Measurements from ENCODE around the gene CYLD. TPM values are rescaled to one million over a fixed set of nuclear protein-coding genes. Genes with fewer than 3 reads are reported as not detected.

Gene CYLD
- polyA plus RNA-seq, 1 donor, result 18.4 TPM

- peaks cover 24% of the 10 kb centered on the region for H3K4me1 ChIP-seq (ENCODE audit: control insufficient read depth, insufficient read depth, low read length)
- H3K4me3 ChIP-seq (ENCODE audit: low read length), result no peak overlapping the region
- H3K27ac ChIP-seq (ENCODE audit: low read length), result no peak overlapping the region
- no peak for DNase-seq
- H3K9me3 ChIP-seq (ENCODE audit: control insufficient read depth, low read depth, low read length), result no peaks in the 10 kb centered on the region
- H3K27me3 ChIP-seq (ENCODE audit: control insufficient read depth, insufficient read depth, low read length), result no peaks in the 10 kb centered on the region
- H3K36me3 ChIP-seq (ENCODE audit: control insufficient read depth, insufficient read depth, low read length), result no peaks in the 10 kb centered on the region
- no CpG with 5 or more reads among the region's 21 CpGs for WGBS (ENCODE audit: insufficient coverage, low lambda C conversion rate)
Measured at GRCh38 chr16:50711040-50711439, 30.8 kb upstream of the CYLD start.

DNA sequence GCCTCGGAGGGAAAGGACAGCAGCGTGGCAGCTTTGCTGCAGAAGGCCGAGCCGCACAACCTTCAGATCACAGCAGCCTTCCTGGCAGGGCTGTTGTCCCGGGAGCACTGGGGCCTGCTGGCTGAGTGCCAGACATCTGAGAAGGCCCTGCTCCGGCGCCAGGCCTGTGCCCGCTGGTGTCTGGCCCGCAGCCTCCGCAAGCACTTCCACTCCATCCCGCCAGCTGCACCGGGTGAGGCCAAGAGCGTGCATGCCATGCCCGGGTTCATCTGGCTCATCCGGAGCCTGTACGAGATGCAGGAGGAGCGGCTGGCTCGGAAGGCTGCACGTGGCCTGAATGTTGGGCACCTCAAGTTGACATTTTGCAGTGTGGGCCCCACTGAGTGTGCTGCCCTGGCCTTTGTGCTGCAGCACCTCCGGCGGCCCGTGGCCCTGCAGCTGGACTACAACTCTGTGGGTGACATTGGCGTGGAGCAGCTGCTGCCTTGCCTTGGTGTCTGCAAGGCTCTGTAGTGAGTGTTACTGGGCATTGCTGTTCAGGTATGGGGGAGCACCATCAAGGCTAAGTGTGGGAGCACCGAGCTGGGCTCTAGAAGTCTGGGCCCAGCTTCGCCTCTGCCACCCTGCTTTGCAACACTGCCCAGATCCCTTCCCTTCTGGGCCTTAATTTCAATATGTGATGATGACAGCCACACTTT, 29.9 kb upstream of the CYLD start:
- H3K27ac ChIP-seq (ENCODE audit: low read length), result no peak overlapping the region
- H3K4me3 ChIP-seq (ENCODE audit: low read length), result no peak overlapping the region
- peaks cover 30% of the 10 kb centered on the region for H3K4me1 ChIP-seq (ENCODE audit: control insufficient read depth, insufficient read depth, low read length)
- no CpG with 5 or more reads among the region's 25 CpGs for WGBS (ENCODE audit: insufficient coverage, low lambda C conversion rate)
- no peaks in the 10 kb centered on the region for H3K9me3 ChIP-seq (ENCODE audit: control insufficient read depth, low read depth, low read length)
- no peak for DNase-seq
- no peaks in the 10 kb centered on the region for H3K36me3 ChIP-seq (ENCODE audit: control insufficient read depth, insufficient read depth, low read length)
- no peaks in the 10 kb centered on the region for H3K27me3 ChIP-seq (ENCODE audit: control insufficient read depth, insufficient read depth, low read length)

DNA sequence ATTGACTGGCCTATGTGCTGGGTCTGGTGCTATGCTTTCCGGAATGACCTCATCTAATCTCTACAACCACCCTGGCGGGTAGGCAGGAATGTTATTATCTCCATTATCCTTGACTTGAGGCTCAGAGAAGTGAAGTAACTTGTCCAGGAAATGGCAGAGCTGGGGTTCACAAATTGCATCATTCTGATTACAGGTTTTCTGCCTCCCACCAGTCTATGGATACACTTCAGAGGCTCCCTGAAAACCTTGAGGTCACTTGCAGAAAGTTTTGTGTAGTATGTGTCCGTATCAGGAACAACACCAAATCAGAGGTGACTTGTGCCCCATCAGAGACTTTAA, 29.4 kb upstream of the CYLD start:
- Histone ChIP-seq H3K4me1 (ENCODE audit: control insufficient read depth, insufficient read depth, low read length) (peaks cover 35% of the 10 kb centered on the region), H3K36me3 (ENCODE audit: control insufficient read depth, insufficient read depth, low read length) (no peaks in the 10 kb centered on the region), H3K27ac (ENCODE audit: low read length) (peak overlapping the region; percentile 23), H3K9me3 (ENCODE audit: control insufficient read depth, low read depth, low read length) (no peaks in the 10 kb centered on the region), H3K27me3 (ENCODE audit: control insufficient read depth, insufficient read depth, low read length) (no peaks in the 10 kb centered on the region), H3K4me3 (ENCODE audit: low read length) (no peak overlapping the region)
- DNase-seq, result peak in 1 of 2 donors; percentile 67
- WGBS (ENCODE audit: insufficient coverage, low lambda C conversion rate), result no CpG with 5 or more reads among the region's 3 CpGs

DNA sequence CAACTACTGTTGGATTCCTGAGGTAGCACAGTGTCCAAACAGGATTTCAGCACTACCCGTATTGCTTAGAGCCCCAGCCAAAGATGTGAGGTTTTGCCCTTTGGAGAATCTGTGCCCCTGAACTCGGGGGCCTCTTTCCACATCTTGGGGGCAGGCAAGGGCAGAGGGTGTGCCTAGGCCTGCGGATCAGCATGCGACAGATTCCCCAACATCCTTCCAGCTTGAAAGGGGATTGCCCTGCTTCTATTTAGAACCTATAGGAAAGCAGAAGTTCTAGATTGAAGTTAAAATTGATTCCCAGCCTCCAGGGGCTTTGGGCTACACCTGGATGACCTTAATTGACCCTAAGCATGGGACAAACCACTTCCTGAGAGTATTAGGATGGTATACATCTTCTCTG, 28.9 kb upstream of the CYLD start:
- DNase-seq, result no peak
- Histone ChIP-seq H3K4me3 (ENCODE audit: low read length) (no peak overlapping the region), H3K36me3 (ENCODE audit: control insufficient read depth, insufficient read depth, low read length) (no peaks in the 10 kb centered on the region), H3K9me3 (ENCODE audit: control insufficient read depth, low read depth, low read length) (no peaks in the 10 kb centered on the region), H3K27ac (ENCODE audit: low read length) (peak overlapping the region; percentile 23), H3K27me3 (ENCODE audit: control insufficient read depth, insufficient read depth, low read length) (no peaks in the 10 kb centered on the region), H3K4me1 (ENCODE audit: control insufficient read depth, insufficient read depth, low read length) (peaks cover 38% of the 10 kb centered on the region)
- WGBS (ENCODE audit: insufficient coverage, low lambda C conversion rate), result no CpG with 5 or more reads among the region's 4 CpGs

DNA sequence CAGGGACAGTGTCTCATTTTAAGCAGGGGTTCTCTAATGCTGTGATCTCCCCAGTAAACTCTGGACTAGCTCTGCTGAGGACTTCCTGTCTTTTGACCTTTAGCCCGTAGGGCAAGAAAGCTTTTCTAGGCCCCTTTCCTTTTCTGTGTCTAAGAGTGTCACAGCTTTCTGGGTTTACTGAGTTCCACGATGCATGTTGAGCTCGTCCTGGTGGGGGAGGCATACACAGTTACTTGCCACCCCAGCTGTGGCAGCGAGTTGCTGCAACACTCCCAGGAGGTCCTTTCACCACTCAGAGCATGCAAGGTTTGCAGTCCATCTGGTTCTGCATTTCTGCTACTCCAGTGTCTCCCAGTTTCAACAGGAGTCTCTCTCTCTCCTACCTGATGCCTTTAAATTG, 24.8 kb upstream of the CYLD start:
- no CpG with 5 or more reads among the region's 4 CpGs for WGBS (ENCODE audit: insufficient coverage, low lambda C conversion rate)
- H3K36me3 ChIP-seq (ENCODE audit: control insufficient read depth, insufficient read depth, low read length), result no peaks in the 10 kb centered on the region
- H3K4me1 ChIP-seq (ENCODE audit: control insufficient read depth, insufficient read depth, low read length), result peaks cover 47% of the 10 kb centered on the region
- peak in 1 of 2 donors; percentile 65 for DNase-seq
- H3K4me3 ChIP-seq (ENCODE audit: low read length), result no peak overlapping the region
- H3K27ac ChIP-seq (ENCODE audit: low read length), result no peak overlapping the region
- H3K27me3 ChIP-seq (ENCODE audit: control insufficient read depth, insufficient read depth, low read length), result no peaks in the 10 kb centered on the region
- H3K9me3 ChIP-seq (ENCODE audit: control insufficient read depth, low read depth, low read length), result no peaks in the 10 kb centered on the region

DNA sequence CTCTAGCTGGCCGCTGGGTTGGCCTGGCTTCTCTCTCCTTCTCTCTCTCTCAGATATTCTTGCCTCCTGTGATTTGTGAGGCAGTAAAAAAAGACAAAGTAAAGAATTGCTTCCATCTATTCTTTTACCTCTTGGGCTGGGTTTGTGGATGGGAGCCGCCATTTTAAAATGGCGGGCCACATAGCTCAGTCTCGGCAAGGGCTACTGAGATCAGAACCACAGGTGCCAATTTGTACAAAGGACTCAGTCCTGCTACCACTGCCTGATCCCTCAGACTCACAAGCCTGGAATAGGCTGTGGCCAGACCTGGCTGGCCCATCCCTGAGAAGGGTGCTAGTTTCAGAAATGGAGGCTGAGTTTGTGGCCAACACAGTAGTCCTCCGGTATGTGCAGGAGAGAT, 24.4 kb upstream of the CYLD start:
- Histone ChIP-seq H3K27ac (ENCODE audit: low read length) (no peak overlapping the region), H3K4me3 (ENCODE audit: low read length) (no peak overlapping the region), H3K9me3 (ENCODE audit: control insufficient read depth, low read depth, low read length) (no peaks in the 10 kb centered on the region), H3K27me3 (ENCODE audit: control insufficient read depth, insufficient read depth, low read length) (no peaks in the 10 kb centered on the region), H3K4me1 (ENCODE audit: control insufficient read depth, insufficient read depth, low read length) (peaks cover 46% of the 10 kb centered on the region), H3K36me3 (ENCODE audit: control insufficient read depth, insufficient read depth, low read length) (no peaks in the 10 kb centered on the region)
- DNase-seq, result no peak
- 50% methylated on average over 1 of the region's 5 CpGs for WGBS (ENCODE audit: insufficient coverage, low lambda C conversion rate)

GRCh38 chr16:50718061-50718760, 23.7 kb upstream of the CYLD start:
- H3K27ac ChIP-seq (ENCODE audit: low read length), result no peak overlapping the region
- H3K27me3 ChIP-seq (ENCODE audit: control insufficient read depth, insufficient read depth, low read length), result no peaks in the 10 kb centered on the region
- no peaks in the 10 kb centered on the region for H3K36me3 ChIP-seq (ENCODE audit: control insufficient read depth, insufficient read depth, low read length)
- DNase-seq, result peak in 1 of 2 donors; percentile 13
- no peaks in the 10 kb centered on the region for H3K9me3 ChIP-seq (ENCODE audit: control insufficient read depth, low read depth, low read length)
- peaks cover 41% of the 10 kb centered on the region for H3K4me1 ChIP-seq (ENCODE audit: control insufficient read depth, insufficient read depth, low read length)
- no peak overlapping the region for H3K4me3 ChIP-seq (ENCODE audit: low read length)
- 95% methylated on average over 4 of the region's 16 CpGs for WGBS (ENCODE audit: insufficient coverage, low lambda C conversion rate)

- no peaks in the 10 kb centered on the region for H3K9me3 ChIP-seq (ENCODE audit: control insufficient read depth, low read depth, low read length)
- DNase-seq, result no peak
- H3K27ac ChIP-seq (ENCODE audit: low read length), result no peak overlapping the region
- H3K4me3 ChIP-seq (ENCODE audit: low read length), result no peak overlapping the region
- H3K4me1 ChIP-seq (ENCODE audit: control insufficient read depth, insufficient read depth, low read length), result peaks cover 34% of the 10 kb centered on the region
- WGBS (ENCODE audit: insufficient coverage, low lambda C conversion rate), result no CpG with 5 or more reads among the region's 9 CpGs
- no peaks in the 10 kb centered on the region for H3K27me3 ChIP-seq (ENCODE audit: control insufficient read depth, insufficient read depth, low read length)
- no peaks in the 10 kb centered on the region for H3K36me3 ChIP-seq (ENCODE audit: control insufficient read depth, insufficient read depth, low read length)
Measured at GRCh38 chr16:50718761-50719400, 23.0 kb upstream of the CYLD start.

DNA sequence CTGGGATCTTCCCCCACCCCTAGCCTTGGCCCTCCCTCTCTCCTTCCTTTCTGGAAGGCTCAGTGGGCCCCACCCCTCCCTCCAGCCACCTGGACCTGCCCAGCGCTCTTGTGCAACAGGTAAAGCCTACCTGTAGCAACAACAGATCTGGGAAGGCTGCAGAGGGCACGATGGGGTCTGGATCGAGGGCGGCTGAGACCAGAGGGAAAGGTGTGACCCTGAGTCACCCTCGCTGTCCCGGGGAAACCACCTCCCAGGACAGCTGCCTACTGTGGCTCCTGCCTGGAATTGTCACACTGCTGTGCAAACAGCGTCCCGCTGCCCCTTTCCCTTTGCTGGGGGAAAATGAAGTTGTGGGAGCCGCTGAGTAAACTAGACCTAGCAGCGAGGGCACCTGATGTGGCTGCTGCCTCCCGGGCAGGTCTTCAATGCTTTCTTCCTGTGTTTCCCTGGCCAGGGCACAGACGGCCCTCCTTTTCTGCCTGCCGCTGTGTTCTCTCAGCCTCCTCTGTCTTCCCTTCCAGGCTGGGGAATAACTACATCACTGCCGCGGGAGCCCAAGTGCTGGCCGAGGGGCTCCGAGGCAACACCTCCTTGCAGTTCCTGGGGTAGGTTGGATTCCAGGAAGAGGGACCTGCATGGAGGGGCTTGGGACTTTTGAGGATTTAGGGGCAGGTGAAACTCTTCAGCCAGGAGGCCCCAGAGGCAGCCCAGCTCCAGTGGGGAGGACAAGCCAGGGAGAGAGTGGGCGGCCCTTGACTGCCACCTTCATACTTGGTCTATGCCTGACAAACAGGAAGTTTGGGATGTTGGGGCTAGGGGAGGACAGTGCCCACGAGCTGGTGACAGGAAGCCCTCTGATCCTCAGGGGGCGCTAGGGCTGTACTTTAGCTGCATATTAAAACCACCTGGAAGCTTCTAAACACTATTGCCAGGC, 22.2 kb upstream of the CYLD start:
- Histone ChIP-seq H3K36me3 (ENCODE audit: control insufficient read depth, insufficient read depth, low read length) (no peaks in the 10 kb centered on the region), H3K4me3 (ENCODE audit: low read length) (peak overlapping the region; percentile 14), H3K9me3 (ENCODE audit: control insufficient read depth, low read depth, low read length) (no peaks in the 10 kb centered on the region), H3K27ac (ENCODE audit: low read length) (peak overlapping the region; percentile 24), H3K27me3 (ENCODE audit: control insufficient read depth, insufficient read depth, low read length) (no peaks in the 10 kb centered on the region), H3K4me1 (ENCODE audit: control insufficient read depth, insufficient read depth, low read length) (peaks cover 30% of the 10 kb centered on the region)
- DNase-seq, result peak in 1 of 2 donors; percentile 79
- no CpG with 5 or more reads among the region's 20 CpGs for WGBS (ENCODE audit: insufficient coverage, low lambda C conversion rate)
